NCI-H1092 treated with DMSO at 0.1 percent for 48 hours (cell line): ENCODE data around the gene CACNB2.
A peak's percentile ranks its signal among the peaks of the same experiment; 100 is the strongest.

Experiments
- DNase-seq: peaks from one replicate; lab custom pipeline; 2025; lab: John Stamatoyannopoulos, UW

Gene CACNB2

DNA sequence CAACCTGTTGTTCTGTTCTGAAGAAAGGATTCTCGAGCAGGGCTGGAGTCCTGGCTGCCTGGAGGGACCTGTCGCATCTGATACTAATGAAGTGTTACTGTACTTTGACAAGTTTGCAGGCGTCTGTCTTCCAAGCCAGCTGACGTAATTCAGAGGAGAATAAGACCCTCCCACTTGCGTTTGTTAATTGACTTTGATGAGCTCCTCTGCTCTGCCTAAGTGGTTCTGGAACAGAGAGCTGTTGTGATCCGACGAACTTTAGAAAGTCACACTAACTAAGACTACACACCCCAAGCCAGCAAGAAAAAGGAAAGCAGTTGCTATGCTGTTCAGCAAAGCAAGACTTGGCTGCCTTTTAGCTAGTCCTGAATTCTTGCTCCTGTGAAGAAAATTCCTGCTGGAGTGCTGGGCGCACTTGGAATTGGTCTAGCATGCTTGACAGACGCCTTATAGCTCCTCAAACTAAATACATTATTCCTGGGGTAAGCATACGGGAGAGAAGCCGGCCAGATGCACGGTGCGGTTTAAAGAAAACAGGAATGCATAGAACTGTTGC lies 200.3 kb downstream of the CACNB2 start:
- DNase-seq = no peak

DNA sequence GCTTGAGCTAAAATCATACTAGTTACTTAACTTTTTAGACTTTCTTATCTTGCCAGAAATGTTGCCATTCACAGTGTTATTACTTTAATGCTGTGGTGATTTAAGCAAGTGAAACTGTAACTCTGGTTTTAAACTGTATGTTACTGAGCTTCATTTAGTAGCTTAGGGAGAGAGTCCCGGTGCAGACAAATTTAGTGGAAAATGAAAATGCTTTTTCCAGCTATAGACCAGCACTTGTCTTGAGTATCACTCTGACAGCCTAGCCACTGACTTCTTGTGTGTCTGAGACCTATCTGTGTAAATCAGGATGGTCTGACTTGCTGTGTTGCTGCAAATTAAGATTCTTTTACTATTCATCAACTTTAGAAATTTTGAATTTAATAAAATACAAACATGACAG lies 200.8 kb downstream of the CACNB2 start:
- DNase-seq = no peak

DNA sequence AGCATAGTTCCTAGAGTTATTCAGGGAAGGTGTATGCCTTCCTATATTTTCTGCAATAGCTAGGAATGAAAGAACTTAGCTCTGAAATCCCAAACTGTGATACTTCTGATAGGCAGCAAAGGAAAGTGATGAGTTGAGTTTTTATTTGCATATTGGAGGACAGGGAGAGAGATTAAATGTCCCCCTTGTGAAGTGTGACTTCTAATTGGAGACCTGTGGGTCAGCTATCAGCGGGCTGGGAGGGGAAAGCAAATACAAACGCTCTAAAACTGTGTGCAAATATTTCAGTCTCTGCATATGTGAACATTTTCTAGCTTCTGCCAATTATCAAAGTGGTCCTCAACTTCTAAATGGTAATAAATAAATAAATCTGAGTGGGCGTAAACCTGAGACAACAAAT lies 203.3 kb downstream of the CACNB2 start:
- DNase-seq = no peak

GRCh38 chr10:18345308-18345707 lies 205.1 kb downstream of the CACNB2 start:
- no peak for DNase-seq

- peak; percentile 26 for DNase-seq
Observed at GRCh38 chr10:18350340-18350739, 210.1 kb downstream of the CACNB2 start.

DNA sequence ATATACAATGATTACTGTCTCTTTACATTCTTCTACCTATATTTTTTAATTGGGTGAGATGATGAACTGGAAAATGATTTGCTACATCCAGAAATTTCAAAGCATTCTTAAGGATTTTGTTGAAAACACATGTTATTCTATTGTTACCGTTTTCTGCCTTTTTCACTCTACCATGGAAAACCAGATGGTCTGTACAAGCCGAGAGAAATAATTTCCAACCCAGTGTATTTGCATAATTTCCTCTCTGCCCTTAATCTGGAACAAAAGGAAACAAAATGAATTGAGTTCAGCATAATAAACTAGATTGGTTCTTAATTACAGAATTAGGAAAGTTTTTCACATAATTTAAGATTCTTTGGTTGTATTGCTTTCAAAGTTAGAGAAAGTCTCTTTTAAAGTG lies 211.2 kb downstream of the CACNB2 start:
- no peak for DNase-seq

DNA sequence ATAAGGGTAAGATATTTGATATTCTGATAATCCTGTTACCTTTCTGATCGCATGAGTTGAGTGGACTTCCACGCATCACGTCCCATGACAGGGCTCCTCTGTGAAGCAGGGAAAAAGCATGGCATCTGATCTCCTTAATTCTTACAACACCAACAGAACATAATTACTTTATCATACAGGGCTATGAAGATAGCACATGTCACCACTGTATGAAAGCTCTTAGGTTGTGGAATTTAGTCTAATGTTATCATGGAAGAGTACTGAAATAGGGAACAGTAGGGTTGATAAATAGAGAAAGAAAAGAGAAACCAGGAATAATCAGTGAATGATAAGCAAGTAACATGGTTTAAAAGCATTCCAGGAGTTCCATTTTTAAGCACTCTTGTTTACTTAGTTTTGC lies 212.0 kb downstream of the CACNB2 start:
- DNase-seq = no peak

GRCh38 chr10:18359812-18360211 lies 219.6 kb downstream of the CACNB2 start:
- no peak for DNase-seq

- no peak for DNase-seq
Observed at GRCh38 chr10:18362892-18363291, 222.7 kb downstream of the CACNB2 start.

GRCh38 chr10:18364987-18365775 lies 225.0 kb downstream of the CACNB2 start:
- no peak for DNase-seq

- DNase-seq = no peak
Observed at GRCh38 chr10:18367840-18368239, 227.6 kb downstream of the CACNB2 start.

- no peak for DNase-seq
Observed at GRCh38 chr10:18368273-18368672, 228.0 kb downstream of the CACNB2 start.

DNA sequence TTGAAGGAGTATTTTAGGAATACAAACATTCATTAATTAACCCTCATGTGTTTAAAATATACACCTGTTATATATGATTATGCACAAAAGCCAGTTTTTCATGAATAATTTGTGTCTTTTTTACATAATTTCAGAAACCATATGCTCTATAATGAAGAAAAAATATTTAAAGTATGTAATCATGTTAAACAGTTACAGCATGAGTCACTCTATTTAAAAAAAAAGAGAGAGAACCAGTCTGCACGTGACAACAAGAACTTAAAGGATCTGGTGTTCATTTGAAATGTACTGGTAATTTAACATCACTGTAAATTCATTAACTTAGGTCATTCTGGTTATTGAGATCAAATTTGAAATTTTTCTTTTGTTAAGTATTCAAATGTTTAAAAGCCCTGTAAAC lies 228.5 kb downstream of the CACNB2 start:
- no peak for DNase-seq

DNA sequence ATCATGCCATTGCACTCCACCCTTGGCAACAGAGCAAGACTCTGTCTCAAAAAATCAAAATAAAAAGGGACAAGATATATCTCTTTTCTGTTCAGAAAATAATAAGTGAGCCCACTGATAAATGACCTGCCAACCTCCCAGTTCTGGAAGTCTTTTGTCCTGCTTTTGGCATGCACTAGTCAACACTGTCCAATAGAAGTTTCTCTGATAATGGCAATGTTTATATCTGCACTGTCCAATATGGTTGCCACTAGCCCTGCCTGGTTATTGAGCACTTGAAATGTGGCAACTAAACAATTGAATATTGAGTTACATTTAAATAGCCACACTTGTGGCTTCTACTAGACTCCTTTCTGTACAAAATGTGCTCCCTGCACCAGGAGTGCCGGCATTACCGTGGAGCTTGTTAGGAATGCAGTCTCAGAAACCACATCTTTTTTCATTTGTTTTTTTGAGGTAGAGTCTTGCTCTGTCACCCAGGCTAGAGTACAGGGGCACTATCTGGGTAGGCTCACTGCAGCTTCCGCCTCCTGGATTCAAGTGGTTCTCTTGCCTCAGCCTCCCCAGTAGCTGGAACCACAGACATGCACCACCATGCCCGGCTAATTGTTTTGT lies 229.7 kb downstream of the CACNB2 start:
- no peak for DNase-seq

- DNase-seq = no peak
Observed at GRCh38 chr10:18376650-18377049, 236.4 kb downstream of the CACNB2 start.

- DNase-seq = no peak
Observed at GRCh38 chr10:18377898-18378297, 237.7 kb downstream of the CACNB2 start.

DNA sequence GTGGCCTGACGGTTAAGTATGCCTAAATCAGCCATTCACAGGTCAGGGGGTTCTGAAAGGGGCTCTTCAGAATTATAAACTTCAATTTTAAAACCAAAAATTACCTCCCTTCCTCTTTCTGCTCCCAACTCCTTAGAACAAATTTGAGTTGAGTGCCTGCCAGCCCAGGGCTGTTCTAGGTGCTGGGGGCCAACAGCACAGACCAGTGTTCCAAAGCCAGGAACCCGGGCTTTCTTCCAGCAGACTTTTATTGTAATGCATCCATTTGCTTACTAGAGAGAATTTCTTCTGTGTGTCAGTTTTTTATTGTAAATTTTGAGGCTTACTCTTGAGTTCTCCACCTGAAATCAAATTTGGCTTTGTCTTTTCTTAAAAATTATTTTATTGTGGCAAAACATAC lies 238.5 kb downstream of the CACNB2 start:
- DNase-seq = no peak

- no peak for DNase-seq
Observed at GRCh38 chr10:18381679-18382078, 241.5 kb downstream of the CACNB2 start.

- DNase-seq = peak; percentile 31
Observed at GRCh38 chr10:18397906-18398305, 257.7 kb downstream of the CACNB2 start.

DNA sequence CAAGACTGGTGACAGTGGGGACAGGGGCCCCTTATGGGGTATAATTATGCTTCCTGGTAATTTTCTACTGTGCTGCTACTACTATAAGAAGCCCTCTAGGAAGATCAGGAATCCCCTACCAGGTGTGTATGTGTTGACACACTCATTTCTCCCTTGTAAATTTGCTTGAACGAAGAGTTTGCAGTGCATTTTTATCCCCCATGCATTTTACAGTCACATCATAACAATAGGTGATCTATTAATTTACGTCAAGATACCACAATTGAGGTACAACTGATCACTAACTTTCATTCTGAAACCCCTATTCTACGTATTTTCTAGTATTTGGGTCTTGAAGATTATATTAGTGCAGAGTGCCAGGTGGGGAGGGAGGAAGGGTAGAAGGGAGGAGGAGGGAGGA lies 258.9 kb downstream of the CACNB2 start:
- no peak for DNase-seq

DNA sequence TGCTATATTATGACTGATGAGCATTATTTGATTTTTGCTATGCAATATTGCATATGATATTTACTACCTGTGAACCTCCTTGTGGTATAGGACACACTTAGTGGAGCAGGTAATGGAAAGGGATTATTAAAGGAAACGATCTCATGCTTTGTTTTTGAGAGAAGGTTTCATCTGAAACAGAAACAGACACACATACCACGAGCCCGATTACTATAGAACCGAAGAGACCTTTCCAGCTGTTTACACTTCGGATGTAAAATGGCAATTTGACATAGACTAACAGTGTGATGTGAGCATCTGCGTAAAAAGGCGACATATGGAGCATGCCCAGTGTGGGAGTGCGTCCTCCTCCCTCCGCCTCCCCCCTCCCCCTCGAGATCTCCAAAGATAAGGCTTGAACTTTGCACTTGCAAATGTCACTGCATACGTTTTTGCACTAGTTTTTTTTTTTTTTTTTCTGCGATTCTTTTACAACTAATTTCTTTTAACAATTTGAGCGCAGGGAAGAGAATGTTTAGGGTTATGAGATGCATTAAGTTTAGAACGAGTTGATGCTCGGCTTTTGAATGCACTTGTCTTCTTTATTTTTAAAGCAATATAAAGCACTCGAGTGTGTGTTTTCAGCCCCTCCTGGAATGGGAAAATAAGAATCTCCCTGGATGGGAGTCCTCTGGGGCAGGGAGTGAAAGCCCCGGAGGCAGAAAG lies 260.1 kb downstream of the CACNB2 start:
- no peak for DNase-seq

DNA sequence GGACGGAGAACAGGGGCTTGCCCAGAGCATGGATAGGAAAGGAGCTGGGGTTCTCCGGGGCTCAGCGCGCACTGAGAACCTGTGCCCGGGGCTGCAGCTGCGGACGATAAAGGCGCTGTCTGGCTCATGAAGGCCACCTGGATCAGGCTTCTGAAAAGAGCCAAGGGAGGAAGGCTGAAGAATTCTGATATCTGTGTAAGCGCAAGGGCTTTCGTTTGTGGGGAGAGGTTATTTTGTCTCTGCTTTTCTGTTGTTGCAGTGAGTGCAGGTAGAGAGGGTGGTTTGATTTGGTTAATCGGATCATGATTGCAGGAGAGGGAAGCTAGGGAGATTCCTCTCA lies 260.7 kb downstream of the CACNB2 start:
- peak; percentile 14 for DNase-seq
